SK-N-SH (cell line): ENCODE data around the gene ZNF677. TPM values are rescaled to one million over a fixed set of nuclear protein-coding genes. Genes with fewer than 3 reads are reported as not detected.

Experiments used
- CTCF ChIA-PET: fragments of 300-600, 350-600 bp; formaldehyde crosslinking; extraction: SDS; loops from one replicate; lab custom pipeline; 2021; lab: Yijun Ruan, JAX
- POLR2A ChIA-PET: fragments of 350-600 bp; sonication (Branson Sonifier 250); formaldehyde crosslinking; extraction: SDS; loops from one replicate; lab custom pipeline; 2020; ENCODE audit warnings: antibody characterized with exemption, inconsistent platforms; lab: Yijun Ruan, JAX
- DNase-seq: peaks from one replicate; pipeline ENCODE4 v3.0.0; 2012
- H2AFZ ChIP-seq: fragments of 200-600 bp; sonication (generic); 2 replicates; pipeline ENCODE4 v1.8.1; 2016; ENCODE audit warnings: antibody characterized with exemption, mild to moderate bottlenecking, low read depth
- H3F3A ChIP-seq: fragments of 200-600 bp; sonication (generic); replicated peaks from 2 replicates; pipeline ENCODE3; 2016; ENCODE audit warnings: antibody characterized with exemption, mild to moderate bottlenecking; ENCODE audit not compliant: insufficient read depth
- H3K27ac ChIP-seq, 2 experiments: fragments of 200-500 bp in 1 of 2; fragments of 200-600 bp in 1 of 2; sonication (Bioruptor generic) in 1 of 2; sonication (generic), shearing (Covaris generic) in 1 of 2; 2 replicates each; pipeline versions ENCODE4 v1.5.1 to v1.6.1; 2014 to 2016; ENCODE audit warnings: low read depth in 2 of 2, inconsistent platforms in 1 of 2, low read length in 1 of 2, mild to moderate bottlenecking in 1 of 2, mixed read lengths in 1 of 2
- H3K27me3 ChIP-seq: fragments of 200-600 bp; sonication (generic), shearing (Covaris generic); 2 replicates; pipeline ENCODE4 v1.6.1; 2016; ENCODE audit warnings: mixed run types; ENCODE audit not compliant: insufficient read depth
- H3K36me3 ChIP-seq, 2 experiments: fragments of 200-500 bp in 1 of 2; fragments of 200-600 bp in 1 of 2; sonication (Bioruptor generic) in 1 of 2; sonication (generic) in 1 of 2; replicated peaks in 1 of 2; 2 replicates each; pipeline versions ENCODE3 to v1.5.1; 2014 to 2016; ENCODE audit warnings: low read length in 1 of 2, mild to moderate bottlenecking in 1 of 2; ENCODE audit not compliant: insufficient read depth in 2 of 2, control insufficient read depth in 1 of 2
- H3K4me1 ChIP-seq, 2 experiments: fragments of 200-500 bp in 1 of 2; fragments of 200-600 bp in 1 of 2; sonication (Bioruptor generic) in 1 of 2; sonication (generic), shearing (Covaris generic) in 1 of 2; 2 replicates each; pipeline versions ENCODE4 v1.5.1 to v1.6.1; 2014 to 2016; ENCODE audit warnings: low read depth in 1 of 2, low read length in 1 of 2, mixed run types in 1 of 2; ENCODE audit not compliant: insufficient read depth in 2 of 2, control insufficient read depth in 1 of 2
- H3K4me2 ChIP-seq: fragments of 200-600 bp; sonication (generic), shearing (Covaris generic); 2 replicates; pipeline ENCODE4 v1.6.1; 2017; ENCODE audit warnings: mixed run types
- H3K4me3 ChIP-seq, 2 experiments: fragments of 200-500 bp in 1 of 2; fragments of 200-600 bp in 1 of 2; sonication (Bioruptor generic) in 1 of 2; sonication (generic), shearing (Covaris generic) in 1 of 2; 2 replicates each; pipeline versions ENCODE4 v1.5.1 to v1.8.1; 2014 to 2016; ENCODE audit warnings: low read depth in 2 of 2, inconsistent platforms in 1 of 2, low read length in 1 of 2, mild to moderate bottlenecking in 1 of 2, mixed read lengths in 1 of 2, moderate library complexity in 1 of 2
- H3K79me2 ChIP-seq: fragments of 200-600 bp; sonication (generic); 2 replicates; pipeline ENCODE4 v1.8.1; 2017; ENCODE audit warnings: mild to moderate bottlenecking; ENCODE audit not compliant: insufficient read depth
- H3K9ac ChIP-seq: fragments of 200-600 bp; sonication (generic); 2 replicates; pipeline ENCODE4 v1.6.1; 2017; ENCODE audit warnings: mixed run types
- H3K9me2 ChIP-seq: fragments of 200-600 bp; sonication (generic); 2 replicates; pipeline ENCODE4 v1.6.1; 2017; ENCODE audit warnings: mixed run types
- H3K9me3 ChIP-seq: fragments of 200-600 bp; sonication (generic); 2 replicates; pipeline ENCODE4 v1.6.1; 2017; ENCODE audit warnings: mixed run types, mild to moderate bottlenecking, moderate library complexity
- H4K20me1 ChIP-seq: fragments of 200-600 bp; sonication (generic); 2 replicates; pipeline ENCODE4 v1.6.1; 2017; ENCODE audit warnings: mild to moderate bottlenecking, mixed run types; ENCODE audit not compliant: insufficient read depth
- CHD2 ChIP-seq: fragments of 150-350 bp; IDR thresholded peaks from 2 replicates; pipeline ENCODE4 v1.6.1; 2018; ENCODE audit warnings: low read length; ENCODE audit not compliant: partially characterized antibody
- CTCF ChIP-seq: fragments of 200-600 bp; sonication (generic); IDR thresholded peaks from 2 replicates; pipeline ENCODE4 v1.6.1; 2017; ENCODE audit warnings: antibody characterized with exemption, mild to moderate bottlenecking, moderate library complexity
- ELF1 ChIP-seq: IDR thresholded peaks from 2 replicates; pipeline ENCODE4 v1.4.0; 2012
- GABPA ChIP-seq: IDR thresholded peaks from 2 replicates; pipeline ENCODE4 v1.4.0; 2012; ENCODE audit warnings: low read depth, mild to moderate bottlenecking
- NFIC ChIP-seq: IDR thresholded peaks from 2 replicates; pipeline ENCODE4 v1.4.0; 2012; ENCODE audit warnings: borderline replicate concordance
- POLR2AphosphoS5 ChIP-seq: IDR thresholded peaks from 2 replicates; pipeline ENCODE4 v1.6.1; 2012; ENCODE audit warnings: low read depth, low read length
- RAD21 ChIP-seq: IDR thresholded peaks from 2 replicates; pipeline ENCODE4 v1.6.1; 2012; ENCODE audit warnings: mild to moderate bottlenecking, low read length
- RCOR1 ChIP-seq: fragments of 150-350 bp; IDR thresholded peaks from 2 replicates; pipeline ENCODE4 v1.6.1; 2017; ENCODE audit warnings: antibody characterized with exemption, low read length
- RFX5 ChIP-seq: IDR thresholded peaks from 2 replicates; pipeline ENCODE4 v1.6.1; 2012; ENCODE audit warnings: mild to moderate bottlenecking, improper control_type of control experiment, low read length
- SIN3A ChIP-seq: IDR thresholded peaks from 2 replicates; pipeline ENCODE4 v1.6.1; 2012; ENCODE audit warnings: low read depth, mild to moderate bottlenecking, low read length, moderate library complexity, borderline replicate concordance
- SMC3 ChIP-seq: IDR thresholded peaks from 2 replicates; pipeline ENCODE4 v1.6.1; 2012; ENCODE audit warnings: low read depth, low read length, improper control_type of control experiment
- TAF1 ChIP-seq: IDR thresholded peaks from 2 replicates; pipeline ENCODE4 v1.6.1; 2012; ENCODE audit warnings: low read depth, mild to moderate bottlenecking, low read length, moderate library complexity, borderline replicate concordance
- TCF12 ChIP-seq: IDR thresholded peaks from 2 replicates; pipeline ENCODE4 v1.4.0; 2012
- TEAD4 ChIP-seq: IDR thresholded peaks from 2 replicates; pipeline ENCODE4 v1.4.0; 2012; ENCODE audit warnings: mild to moderate bottlenecking, borderline replicate concordance; ENCODE audit not compliant: insufficient read depth
- USF1 ChIP-seq: IDR thresholded peaks from 2 replicates; pipeline ENCODE4 v1.4.0; 2012; ENCODE audit warnings: low read depth, borderline replicate concordance
- WGBS: methylation state at CpG from one replicate; pipeline ENCODE4 v1.1.6; 2017; ENCODE audit warnings: low lambda C conversion rate; 5-methylcytosine and 5-hydroxymethylcytosine counted together
- polyA plus RNA-seq, 3 experiments: library from polyadenylated mRNA; depleted of rRNA; stranded (reverse); fragments of >200 nt; gene quantifications; 2 replicates each; pipeline ENCODE4 v1.2.3, GENCODE V29; 2012
- TF ChIP-seq, protein P1 (sequence below): IDR thresholded peaks from 2 replicates; pipeline ENCODE4 v1.4.0; 2012; ENCODE audit warnings: low read depth

ZNF677 gene
- polyA plus RNA-seq, 1 of the 3 experiments (the other 2 are of a cell fraction), result 6.8 TPM

GRCh38 chr19:53196777-53197396 lies 57.8 kb downstream of the ZNF677 start:
- POLR2A ChIA-PET, result no interaction called here
- peak overlapping the region; percentile 74 to 98 for H3K4me3 ChIP-seq
- WGBS, result 12% methylated on average over 28 of the region's 42 CpGs
- no peak for TF ChIP-seq RAD21
- TF ChIP-seq GABPA, result peak; percentile 71
- TF ChIP-seq, protein P1, sequence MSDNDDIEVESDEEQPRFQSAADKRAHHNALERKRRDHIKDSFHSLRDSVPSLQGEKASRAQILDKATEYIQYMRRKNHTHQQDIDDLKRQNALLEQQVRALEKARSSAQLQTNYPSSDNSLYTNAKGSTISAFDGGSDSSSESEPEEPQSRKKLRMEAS, result no peak
- TF ChIP-seq POLR2AphosphoS5, result peak; percentile 88
- TF ChIP-seq ELF1, result peak; percentile 84
- TF ChIP-seq TAF1, result peak; percentile 53; the same call in 1 of the 2 replicates
- no peak for TF ChIP-seq NFIC
- no peak for TF ChIP-seq SIN3A
- TF ChIP-seq, all 33 proteins: peak for 4
- H3K9ac ChIP-seq, result peak overlapping the region; percentile 75
- peak; percentile 99 for DNase-seq
- peak overlapping the region; percentile 95; the same call in 1 of the 2 replicates for H2AFZ ChIP-seq
- H3K27ac ChIP-seq, result peak overlapping the region; percentile 51 to 56
- H3K9me3 ChIP-seq, result no peaks in the 10 kb centered on the region
- peaks cover 0 to 5% of the 10 kb centered on the region in 2 experiments; a peak in 1 of 4 replicates for H3K4me1 ChIP-seq
- H3K36me3 ChIP-seq, result peaks cover 0 to 12% of the 10 kb centered on the region in 2 experiments
- H3K27me3 ChIP-seq, result no peaks in the 10 kb centered on the region
- CTCF ChIA-PET, result no interaction called here
- H3F3A ChIP-seq, result peaks cover 10% of the 10 kb centered on the region
- H3K79me2 ChIP-seq, result no peaks in the 10 kb centered on the region
- peak overlapping the region; percentile 72 for H3K4me2 ChIP-seq
- no peaks in the 10 kb centered on the region for H4K20me1 ChIP-seq
- H3K9me2 ChIP-seq, result no peaks in the 10 kb centered on the region

DNA sequence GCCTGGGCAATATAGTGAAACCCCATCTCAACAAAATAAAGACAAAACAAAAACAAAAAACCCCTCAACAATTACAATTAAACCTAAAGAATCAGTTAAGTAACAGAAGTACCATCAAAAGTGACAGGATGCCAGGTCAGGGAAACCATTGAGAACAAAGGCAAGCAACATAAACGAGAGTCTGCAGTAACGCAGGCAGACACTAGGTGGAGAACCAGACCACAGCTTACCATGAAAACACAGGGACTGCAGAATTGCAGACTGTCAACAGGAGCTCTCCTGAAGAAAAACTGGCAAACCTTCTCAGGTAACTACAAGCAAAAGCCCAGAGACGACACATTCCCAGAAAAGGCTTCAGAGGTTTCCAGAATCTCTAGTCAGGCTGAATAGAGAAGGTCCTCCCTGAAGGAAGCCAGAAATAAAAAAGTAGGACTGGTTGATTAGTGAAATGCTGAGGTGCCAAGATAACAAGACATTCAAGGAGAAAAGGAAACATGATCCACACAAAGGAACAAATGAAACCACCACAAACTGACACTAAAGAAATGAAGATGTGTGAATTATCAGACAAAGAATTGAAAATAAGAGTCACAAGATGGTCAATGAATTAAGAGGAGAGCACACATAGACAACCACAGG lies 59.3 kb downstream of the ZNF677 start:
- ChIA-PET POLR2A (no interaction called here), CTCF (interaction anchor here (0.6 to 1.7 kb wide), 26 partner anchors 12 to 554 kb away, joined by 3 to 10 read pairs (median 4); partner anchors contain the start of genes ZNF525, ZNF761 and ZNF845)
- Histone ChIP-seq H3K27ac (no peak overlapping the region), H3K36me3 (peaks cover 2 to 6% of the 10 kb centered on the region in 2 experiments), H4K20me1 (no peaks in the 10 kb centered on the region), H3F3A (peaks cover 10% of the 10 kb centered on the region), H3K9me2 (no peaks in the 10 kb centered on the region), H3K9me3 (no peaks in the 10 kb centered on the region), H3K4me2 (no peak overlapping the region), H3K79me2 (no peaks in the 10 kb centered on the region; the same call in 1 of the 2 replicates), H3K27me3 (no peaks in the 10 kb centered on the region), H3K4me1 (peaks cover 0 to 5% of the 10 kb centered on the region in 2 experiments; a peak in 1 of 4 replicates), H3K9ac (no peak overlapping the region), H2AFZ (no peak overlapping the region), H3K4me3 (no peak overlapping the region)
- WGBS, result 0% methylated on average over 3 of the region's 3 CpGs
- TF ChIP-seq RCOR1 (no peak), TEAD4 (no peak), USF1 (no peak), SMC3 (peak; percentile 64), CHD2 (peak; percentile 38), CTCF (peak; percentile 77), TCF12 (no peak), RAD21 (peak; percentile 94), RFX5 (no peak)
- TF ChIP-seq, protein P1, result no peak
- peak; percentile 66 for DNase-seq
